Neural cell (in vitro differentiated cells): ENCODE measurements around the gene CEP57. TPM values are rescaled to one million over a fixed set of nuclear protein-coding genes. Genes with fewer than 3 reads are reported as not detected.

Source experiments
- H2AFZ ChIP-seq: fragments of 200-600, 300-800 bp; sonication (generic), shearing (Covaris generic); 2 replicates; pipeline ENCODE4 v1.6.0; 2014; ENCODE audit warnings: low read depth, mild to moderate bottlenecking, antibody characterized with exemption, low read length, moderate library complexity
- H3F3A ChIP-seq: fragments of 200-600 bp; shearing (Covaris generic); 2 replicates; pipeline ENCODE4 v1.6.1; 2016; ENCODE audit warnings: mild to moderate bottlenecking, moderate library complexity, mixed read lengths, antibody characterized with exemption, low read length; ENCODE audit not compliant: insufficient read depth, poor library complexity, severe bottlenecking
- H3K27ac ChIP-seq: fragments of 200-600, 300-800 bp; sonication (generic), shearing (Covaris generic); 2 replicates; pipeline ENCODE4 v1.5.1; 2014; ENCODE audit warnings: mild to moderate bottlenecking, low read length, moderate library complexity
- H3K27me3 ChIP-seq: fragments of 300-800, 200-600 bp; sonication (generic), shearing (Covaris generic); 2 replicates; pipeline ENCODE4 v1.6.0; 2014; ENCODE audit warnings: mild to moderate bottlenecking, low read depth, low read length, moderate library complexity; ENCODE audit not compliant: insufficient read depth
- H3K36me3 ChIP-seq: fragments of 300-800, 200-600 bp; sonication (generic), shearing (Covaris generic); 2 replicates; pipeline ENCODE4 v1.5.1; 2014; ENCODE audit warnings: mild to moderate bottlenecking, antibody characterized with exemption, low read length, moderate library complexity; ENCODE audit not compliant: insufficient read depth
- H3K4me2 ChIP-seq: fragments of 300-800, 200-600 bp; sonication (generic), shearing (Covaris generic); 2 replicates; pipeline ENCODE4 v1.6.0; 2014; ENCODE audit warnings: mild to moderate bottlenecking, low read length
- H3K4me3 ChIP-seq: fragments of 300-800, 200-600 bp; sonication (generic), shearing (Covaris generic); 2 replicates; pipeline ENCODE4 v1.5.1; 2014; ENCODE audit warnings: mild to moderate bottlenecking, low read length, moderate library complexity
- H3K79me2 ChIP-seq: fragments of 200-600 bp; shearing (Covaris generic); replicated peaks from 2 replicates; pipeline ENCODE4 v1.6.0; 2014; ENCODE audit warnings: mild to moderate bottlenecking, low read length, moderate library complexity; ENCODE audit not compliant: insufficient read depth
- H3K9ac ChIP-seq: fragments of 300-800, 200-600 bp; sonication (generic), shearing (Covaris generic); 2 replicates; pipeline ENCODE4 v1.6.1; 2016; ENCODE audit warnings: mild to moderate bottlenecking, low read length, mixed read lengths
- H3K9me2 ChIP-seq: fragments of 200-600 bp; shearing (Covaris generic); 2 replicates; pipeline ENCODE4 v1.6.1; 2016; ENCODE audit warnings: mild to moderate bottlenecking, low read length, mixed read lengths; ENCODE audit not compliant: insufficient read depth
- H3K9me3 ChIP-seq: fragments of 200-600, 300-800 bp; sonication (generic), shearing (Covaris generic); 2 replicates; pipeline ENCODE4 v1.6.1; 2016; ENCODE audit warnings: mild to moderate bottlenecking, mixed run types, low read length, moderate library complexity, mixed read lengths
- H4K20me1 ChIP-seq: fragments of 200-600 bp; shearing (Covaris generic); 2 replicates; pipeline ENCODE4 v1.6.1; 2016; ENCODE audit warnings: mild to moderate bottlenecking, mixed run types; ENCODE audit not compliant: insufficient read depth
- EP300 ChIP-seq: fragments of 450-650 bp; conservative IDR thresholded peaks from 2 replicates; pipeline ENCODE4 v1.6.1; 2014; ENCODE audit warnings: antibody characterized with exemption, mild to moderate bottlenecking, moderate library complexity; ENCODE audit not compliant: poor library complexity, severe bottlenecking
- EZH2 ChIP-seq: fragments of 200-600, 300-800 bp; shearing (Covaris generic), sonication (generic); IDR thresholded peaks from 2 replicates; pipeline ENCODE4 v1.6.1; 2014; ENCODE audit warnings: antibody characterized with exemption, low read length, borderline replicate concordance, mild to moderate bottlenecking; ENCODE audit not compliant: insufficient read depth, poor library complexity, severe bottlenecking
- MXI1 ChIP-seq: fragments of 450-650 bp; conservative IDR thresholded peaks from 2 replicates; pipeline ENCODE4 v1.6.1; 2014; ENCODE audit warnings: antibody characterized with exemption, mild to moderate bottlenecking; ENCODE audit not compliant: poor library complexity, severe bottlenecking
- POLR2AphosphoS5 ChIP-seq: IDR thresholded peaks from 2 replicates; pipeline ENCODE4 v1.6.1; 2012
- RAD21 ChIP-seq: fragments of 450-650 bp; conservative IDR thresholded peaks from 2 replicates; pipeline ENCODE4 v1.6.1; 2014; ENCODE audit warnings: antibody characterized with exemption, mild to moderate bottlenecking, moderate library complexity
- SMC3 ChIP-seq: fragments of 450-650 bp; conservative IDR thresholded peaks from 2 replicates; pipeline ENCODE4 v1.6.1; 2014; ENCODE audit warnings: antibody characterized with exemption, mild to moderate bottlenecking, moderate library complexity; ENCODE audit not compliant: poor library complexity
- TAF1 ChIP-seq: IDR thresholded peaks from 2 replicates; pipeline ENCODE4 v1.6.1; 2012; ENCODE audit warnings: low read depth
- polyA plus RNA-seq: library from polyadenylated mRNA; depleted of rRNA; stranded (reverse); fragments of >200 nt; gene quantifications from 2 replicates; pipeline ENCODE4 v1.2.3, GENCODE V29; 2014
- TF ChIP-seq, protein P1 (sequence below): IDR thresholded peaks from 2 replicates; pipeline ENCODE4 v1.6.1; 2012; ENCODE audit warnings: borderline replicate concordance
- TF ChIP-seq, protein P2 (sequence below): fragments of 450-650 bp; IDR thresholded peaks from 2 replicates; pipeline ENCODE4 v1.5.1; 2014; ENCODE audit warnings: antibody characterized with exemption, mild to moderate bottlenecking, moderate library complexity; ENCODE audit not compliant: poor library complexity, severe bottlenecking

CEP57 gene
- polyA plus RNA-seq, 1 donor from 2014 or later, result 184 TPM

DNA sequence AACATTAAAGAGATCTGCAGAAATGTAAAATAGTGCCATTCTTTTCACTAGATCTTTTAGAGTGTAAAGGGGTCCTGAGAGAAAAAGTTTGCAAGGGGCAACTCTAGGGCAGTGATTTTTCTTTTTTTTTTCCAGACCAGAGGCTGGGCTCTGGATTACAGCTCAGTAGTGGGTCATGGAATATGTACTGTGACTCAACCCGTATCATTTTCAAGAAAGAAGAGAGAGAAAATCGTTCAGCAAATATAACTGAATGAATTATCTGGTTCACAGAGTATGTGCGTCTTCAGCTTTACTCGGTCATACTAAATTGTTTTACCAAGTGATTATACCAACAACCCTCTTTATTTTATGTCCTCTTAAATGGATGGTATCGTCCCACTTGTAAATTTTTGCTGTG is 3.8 kb downstream of the CEP57 start:
- Histone ChIP-seq H3K27ac (no peak overlapping the region), H3K9me2 (no peaks in the 10 kb centered on the region), H2AFZ (no peak overlapping the region), H3F3A (no peaks in the 10 kb centered on the region), H3K9ac (no peak overlapping the region), H3K27me3 (no peaks in the 10 kb centered on the region), H4K20me1 (peaks cover 4% of the 10 kb centered on the region), H3K79me2 (peaks cover 74% of the 10 kb centered on the region), H3K36me3 (no peaks in the 10 kb centered on the region), H3K9me3 (no peaks in the 10 kb centered on the region), H3K4me2 (no peak overlapping the region), H3K4me3 (peak overlapping the region; percentile 35)
- no peak for TF ChIP-seq EP300
- no peak for TF ChIP-seq EZH2
- TF ChIP-seq TAF1, result no peak

DNA sequence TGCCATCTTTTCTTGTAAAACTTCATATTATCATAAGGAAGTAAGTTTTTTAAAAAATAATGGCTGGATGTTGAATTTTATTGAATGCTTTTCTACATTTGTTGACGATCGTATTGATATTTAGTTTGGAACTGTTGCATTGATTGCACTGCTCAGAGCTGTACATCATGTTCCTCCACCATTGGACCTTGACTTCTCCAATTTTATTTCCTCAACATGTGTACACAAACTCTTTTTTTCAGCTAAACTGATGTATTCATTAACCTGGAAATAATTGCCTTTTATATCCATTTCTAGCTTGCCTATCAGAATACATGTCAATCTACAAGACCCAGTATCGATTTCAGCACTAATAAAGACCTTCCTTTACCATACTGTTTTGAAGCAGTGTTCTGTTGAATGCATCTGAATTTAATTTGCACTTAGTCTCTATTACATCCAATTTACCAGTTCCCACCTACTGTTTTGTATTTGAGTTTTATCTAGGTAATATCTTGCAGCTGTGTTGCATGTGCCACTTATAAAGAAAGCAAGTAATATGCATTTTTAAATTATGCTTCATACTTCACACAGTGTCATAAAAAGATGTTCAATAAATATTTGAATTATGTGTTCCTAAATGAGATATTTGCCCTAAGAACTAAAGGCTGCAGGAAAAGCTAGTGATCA is 5.5 kb downstream of the CEP57 start:
- Histone ChIP-seq H2AFZ (no peak overlapping the region), H3F3A (no peaks in the 10 kb centered on the region), H3K9me3 (no peaks in the 10 kb centered on the region), H3K4me3 (no peak overlapping the region), H3K27me3 (no peaks in the 10 kb centered on the region), H3K9ac (no peak overlapping the region), H3K27ac (no peak overlapping the region), H4K20me1 (peaks cover 4% of the 10 kb centered on the region), H3K4me2 (no peak overlapping the region), H3K36me3 (no peaks in the 10 kb centered on the region), H3K79me2 (peaks cover 76% of the 10 kb centered on the region), H3K9me2 (no peaks in the 10 kb centered on the region)
- TF ChIP-seq EZH2, result no peak
- TF ChIP-seq, protein P1, sequence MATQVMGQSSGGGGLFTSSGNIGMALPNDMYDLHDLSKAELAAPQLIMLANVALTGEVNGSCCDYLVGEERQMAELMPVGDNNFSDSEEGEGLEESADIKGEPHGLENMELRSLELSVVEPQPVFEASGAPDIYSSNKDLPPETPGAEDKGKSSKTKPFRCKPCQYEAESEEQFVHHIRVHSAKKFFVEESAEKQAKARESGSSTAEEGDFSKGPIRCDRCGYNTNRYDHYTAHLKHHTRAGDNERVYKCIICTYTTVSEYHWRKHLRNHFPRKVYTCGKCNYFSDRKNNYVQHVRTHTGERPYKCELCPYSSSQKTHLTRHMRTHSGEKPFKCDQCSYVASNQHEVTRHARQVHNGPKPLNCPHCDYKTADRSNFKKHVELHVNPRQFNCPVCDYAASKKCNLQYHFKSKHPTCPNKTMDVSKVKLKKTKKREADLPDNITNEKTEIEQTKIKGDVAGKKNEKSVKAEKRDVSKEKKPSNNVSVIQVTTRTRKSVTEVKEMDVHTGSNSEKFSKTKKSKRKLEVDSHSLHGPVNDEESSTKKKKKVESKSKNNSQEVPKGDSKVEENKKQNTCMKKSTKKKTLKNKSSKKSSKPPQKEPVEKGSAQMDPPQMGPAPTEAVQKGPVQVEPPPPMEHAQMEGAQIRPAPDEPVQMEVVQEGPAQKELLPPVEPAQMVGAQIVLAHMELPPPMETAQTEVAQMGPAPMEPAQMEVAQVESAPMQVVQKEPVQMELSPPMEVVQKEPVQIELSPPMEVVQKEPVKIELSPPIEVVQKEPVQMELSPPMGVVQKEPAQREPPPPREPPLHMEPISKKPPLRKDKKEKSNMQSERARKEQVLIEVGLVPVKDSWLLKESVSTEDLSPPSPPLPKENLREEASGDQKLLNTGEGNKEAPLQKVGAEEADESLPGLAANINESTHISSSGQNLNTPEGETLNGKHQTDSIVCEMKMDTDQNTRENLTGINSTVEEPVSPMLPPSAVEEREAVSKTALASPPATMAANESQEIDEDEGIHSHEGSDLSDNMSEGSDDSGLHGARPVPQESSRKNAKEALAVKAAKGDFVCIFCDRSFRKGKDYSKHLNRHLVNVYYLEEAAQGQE, result no peak
- TF ChIP-seq EP300, result no peak
- TF ChIP-seq RAD21, result no peak
- TF ChIP-seq, protein P2, sequence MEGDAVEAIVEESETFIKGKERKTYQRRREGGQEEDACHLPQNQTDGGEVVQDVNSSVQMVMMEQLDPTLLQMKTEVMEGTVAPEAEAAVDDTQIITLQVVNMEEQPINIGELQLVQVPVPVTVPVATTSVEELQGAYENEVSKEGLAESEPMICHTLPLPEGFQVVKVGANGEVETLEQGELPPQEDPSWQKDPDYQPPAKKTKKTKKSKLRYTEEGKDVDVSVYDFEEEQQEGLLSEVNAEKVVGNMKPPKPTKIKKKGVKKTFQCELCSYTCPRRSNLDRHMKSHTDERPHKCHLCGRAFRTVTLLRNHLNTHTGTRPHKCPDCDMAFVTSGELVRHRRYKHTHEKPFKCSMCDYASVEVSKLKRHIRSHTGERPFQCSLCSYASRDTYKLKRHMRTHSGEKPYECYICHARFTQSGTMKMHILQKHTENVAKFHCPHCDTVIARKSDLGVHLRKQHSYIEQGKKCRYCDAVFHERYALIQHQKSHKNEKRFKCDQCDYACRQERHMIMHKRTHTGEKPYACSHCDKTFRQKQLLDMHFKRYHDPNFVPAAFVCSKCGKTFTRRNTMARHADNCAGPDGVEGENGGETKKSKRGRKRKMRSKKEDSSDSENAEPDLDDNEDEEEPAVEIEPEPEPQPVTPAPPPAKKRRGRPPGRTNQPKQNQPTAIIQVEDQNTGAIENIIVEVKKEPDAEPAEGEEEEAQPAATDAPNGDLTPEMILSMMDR, result no peak
- TF ChIP-seq TAF1, result no peak
- no peak for TF ChIP-seq MXI1
- TF ChIP-seq POLR2AphosphoS5, result no peak
- TF ChIP-seq SMC3, result no peak
